Measurements from ENCODE around the gene HOXB4.

The HOXB4 gene

DNA sequence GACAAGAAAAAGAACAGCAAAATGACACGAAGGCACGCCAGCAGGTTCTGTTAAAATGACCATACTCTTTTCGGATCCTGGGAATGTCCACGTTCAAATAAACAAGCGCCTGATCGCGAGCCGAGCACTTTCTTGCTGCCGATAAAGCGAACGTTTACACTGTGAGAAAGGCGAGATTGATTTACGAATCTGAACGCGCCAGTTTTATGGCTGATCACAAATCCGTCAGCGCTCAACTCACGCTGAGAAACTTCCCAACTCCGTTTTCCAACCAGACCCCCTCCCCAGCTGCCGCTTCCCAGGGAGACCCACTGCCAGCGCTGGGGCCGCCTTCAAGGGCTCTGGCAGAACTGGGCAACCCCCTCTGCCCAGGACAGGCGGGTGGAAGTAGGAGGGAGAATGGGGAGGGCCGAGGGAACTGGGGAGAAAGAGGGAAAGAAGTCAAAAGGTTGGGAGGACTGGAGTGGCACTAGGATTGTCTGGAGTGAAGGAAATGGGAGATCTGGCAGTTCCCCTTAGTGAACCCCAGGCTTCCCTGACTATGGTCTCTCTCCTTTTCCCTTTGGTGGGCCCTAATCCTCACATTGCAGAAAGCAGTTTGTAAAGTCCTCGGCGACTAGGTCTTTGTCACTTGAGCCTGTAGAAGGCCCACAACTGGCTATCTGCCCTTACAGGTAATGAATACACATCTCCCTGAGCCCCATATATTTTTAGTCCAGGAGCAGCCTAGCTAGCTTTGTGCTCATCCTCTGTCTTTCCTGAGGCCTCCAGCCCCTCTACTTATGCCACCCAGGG, 6.9 kb downstream of the HOXB4 start:
- DNase-seq = no peak

DNA sequence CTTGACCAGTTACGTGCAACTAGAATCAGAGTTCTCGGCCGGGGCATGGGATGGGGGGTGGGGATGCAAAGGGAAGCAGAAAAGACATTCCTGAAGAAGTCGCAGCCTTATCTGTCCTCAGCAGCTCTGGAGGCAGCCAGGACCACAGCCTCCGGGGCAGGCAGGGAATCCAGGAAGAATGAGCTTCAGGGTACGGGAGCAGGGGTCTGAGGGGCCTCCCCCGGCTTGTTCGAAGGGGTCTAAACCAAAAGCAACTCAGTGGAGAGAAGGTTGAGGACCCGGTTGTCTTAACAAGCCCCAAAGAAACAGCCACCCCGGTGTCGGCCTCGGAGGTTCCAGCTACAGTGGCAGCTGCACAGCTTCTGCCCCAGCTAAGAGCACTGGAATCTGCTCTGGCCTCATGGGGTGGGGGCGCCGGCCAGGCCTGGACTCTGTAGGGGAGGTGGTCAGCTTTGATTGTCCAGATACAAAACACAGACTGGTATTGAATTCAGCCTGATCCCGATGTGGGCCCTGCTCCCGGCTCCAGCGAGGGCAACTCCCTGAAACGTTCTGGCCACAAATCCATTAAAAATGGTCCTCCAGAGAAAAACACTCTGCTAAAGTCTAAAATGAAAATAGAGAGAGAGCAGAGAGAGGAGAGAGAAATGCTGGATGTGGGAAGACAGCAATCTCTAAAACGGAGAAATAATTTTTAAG, 7.7 kb downstream of the HOXB4 start:
- DNase-seq = no peak

DNA sequence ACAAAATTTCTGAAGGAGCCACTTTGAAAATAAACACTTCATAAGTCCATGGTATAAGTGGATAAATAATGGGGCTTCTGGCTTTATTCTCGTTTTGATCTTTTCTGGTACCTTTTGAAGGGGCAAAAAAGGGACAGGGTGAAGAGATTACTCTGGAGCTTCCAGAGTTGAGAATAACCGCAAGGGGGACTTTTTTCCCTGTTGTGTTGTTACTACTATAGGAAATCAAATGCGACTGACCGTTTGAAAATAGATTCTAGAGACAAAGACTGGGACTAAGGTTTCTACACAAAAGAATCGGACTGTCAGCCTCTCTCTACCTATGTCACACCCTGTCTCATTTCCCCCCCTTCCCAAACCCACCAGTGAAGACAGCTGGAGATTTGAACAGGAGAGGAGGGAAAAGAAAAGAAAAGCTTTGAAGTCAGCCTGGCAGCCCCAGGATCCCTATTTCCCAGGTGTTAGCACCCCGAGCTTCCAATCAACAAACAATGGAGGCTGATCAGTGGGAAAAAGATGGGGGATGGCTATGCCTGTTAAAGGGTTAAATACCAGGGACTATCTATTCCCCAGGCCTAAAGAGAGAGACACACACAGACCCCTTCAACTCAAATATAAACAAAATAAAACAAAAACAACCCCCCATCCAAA, 8.4 kb downstream of the HOXB4 start:
- DNase-seq = no peak

DNA sequence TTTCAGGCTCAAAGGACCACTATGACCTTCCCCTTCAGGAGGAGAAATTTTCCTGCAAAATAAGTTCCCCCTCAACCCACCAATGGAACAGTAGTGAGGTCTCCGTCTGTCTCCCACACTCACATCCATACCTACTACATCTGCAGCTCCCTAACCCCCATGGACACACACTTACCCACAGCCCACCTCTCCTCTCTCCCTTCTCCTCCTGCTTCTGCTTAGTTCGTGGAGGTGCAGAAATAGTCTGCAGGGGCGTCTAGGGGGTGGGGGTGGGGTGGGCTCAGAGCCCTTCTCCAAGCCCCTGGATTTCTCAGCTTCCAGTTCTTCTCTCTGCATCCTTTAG, 8.9 kb downstream of the HOXB4 start:
- no peak for DNase-seq

DNA sequence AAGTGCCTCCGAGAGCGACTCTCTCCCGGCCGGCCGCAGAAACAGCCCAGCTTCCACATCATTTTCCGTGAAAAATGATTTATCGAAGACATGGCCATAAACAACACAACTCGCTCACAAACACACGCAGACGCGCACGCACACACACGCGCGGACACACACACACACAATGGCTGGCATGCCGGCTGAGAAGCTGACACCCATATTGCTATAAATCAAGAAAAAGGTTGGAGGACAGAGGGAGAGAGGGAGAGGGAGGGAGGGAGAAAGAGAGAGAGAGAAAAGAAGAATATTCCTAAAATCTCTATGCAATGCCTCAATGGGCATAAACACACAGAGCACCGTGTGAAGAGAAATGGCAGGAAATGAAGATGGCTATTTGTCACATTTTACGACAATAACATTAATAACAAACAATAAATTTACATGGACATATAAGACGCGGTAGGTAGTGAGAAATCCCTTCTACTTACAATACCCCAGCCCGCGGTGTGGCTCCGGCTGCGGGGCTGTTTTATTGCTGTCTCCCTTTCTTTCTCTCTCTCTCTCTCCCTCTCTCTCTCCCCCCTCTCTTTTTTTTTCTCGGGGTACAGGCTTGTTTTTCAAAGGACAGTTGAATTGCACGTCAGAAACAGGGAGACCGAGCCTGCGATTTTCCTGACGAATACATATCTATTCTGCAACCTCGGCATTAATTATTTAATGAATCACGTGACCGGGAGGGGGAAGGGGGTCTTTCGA, 9.5 kb downstream of the HOXB4 start:
- DNase-seq = no peak

DNA sequence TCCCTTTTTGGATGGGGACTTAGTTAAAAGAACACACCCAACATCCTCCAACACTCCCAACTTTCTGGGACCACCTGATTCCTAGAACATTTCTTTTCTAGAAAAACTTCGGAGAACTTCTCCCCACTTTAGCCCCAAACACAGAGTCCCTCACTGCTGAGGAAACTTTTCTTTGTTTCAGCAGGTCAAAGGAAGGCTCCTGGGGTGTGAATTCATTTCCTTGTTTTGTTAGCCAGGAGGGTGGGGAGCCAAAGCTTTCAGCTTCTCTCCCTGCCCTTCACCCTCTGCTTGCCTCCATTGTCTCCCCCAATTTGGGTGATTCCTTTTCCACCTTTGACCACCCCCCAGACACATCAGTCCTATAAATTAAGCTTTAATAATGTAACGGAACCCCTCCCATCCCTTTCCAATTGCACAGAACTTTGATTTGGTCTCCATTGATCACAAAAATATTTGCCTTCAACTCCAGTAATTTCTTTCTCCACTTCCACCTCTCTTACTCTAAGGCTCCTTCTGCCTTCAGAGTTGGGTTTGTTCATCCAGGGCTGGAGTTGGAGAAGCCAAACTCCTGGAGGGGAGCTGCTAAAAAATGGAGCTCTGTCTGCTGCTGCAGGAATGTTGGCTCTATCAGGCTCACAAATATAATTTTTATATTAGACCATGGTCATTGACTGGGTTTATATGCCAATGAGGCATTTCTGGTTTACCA, 10.3 kb downstream of the HOXB4 start:
- DNase-seq = no peak

DNA sequence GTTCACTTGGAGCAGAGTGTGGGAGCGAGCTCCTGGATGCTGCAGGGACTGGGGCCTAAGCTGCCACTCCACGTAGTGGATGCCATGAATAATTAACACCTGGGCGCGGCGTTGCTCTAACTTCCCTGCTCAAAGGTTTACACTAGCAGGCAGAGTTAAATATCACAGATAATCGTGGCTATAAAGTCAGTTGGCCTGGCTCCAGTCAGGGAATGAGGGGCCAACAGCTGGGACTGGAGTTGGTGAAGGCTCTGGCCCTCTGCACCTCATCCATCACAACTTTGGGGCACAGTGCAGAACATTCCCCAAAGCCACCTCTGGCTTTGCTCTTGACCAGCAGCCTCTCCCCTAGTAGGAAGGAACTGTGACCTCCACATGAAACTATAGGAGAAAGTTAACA, 10.9 kb downstream of the HOXB4 start:
- DNase-seq = no peak

DNA sequence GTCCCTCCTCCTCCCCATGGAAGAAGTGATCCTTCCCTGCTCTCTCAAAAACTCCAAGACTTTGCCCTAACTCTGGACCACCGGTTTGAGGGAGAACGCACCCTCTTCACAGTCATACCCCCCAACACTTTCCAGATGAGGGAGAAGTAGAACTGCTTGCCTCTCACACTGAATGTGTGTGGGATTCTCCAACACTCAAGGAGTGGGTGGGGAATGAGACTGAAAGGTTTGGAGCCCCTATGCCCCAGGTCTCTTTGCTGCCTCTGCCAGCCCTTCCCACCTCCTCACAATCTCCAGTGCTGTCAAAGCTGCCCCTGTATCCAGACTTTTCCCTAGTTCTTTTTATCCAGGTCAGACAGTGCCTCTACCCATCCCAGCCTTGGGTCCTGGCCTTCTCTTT, 11.4 kb downstream of the HOXB4 start:
- no peak for DNase-seq

DNA sequence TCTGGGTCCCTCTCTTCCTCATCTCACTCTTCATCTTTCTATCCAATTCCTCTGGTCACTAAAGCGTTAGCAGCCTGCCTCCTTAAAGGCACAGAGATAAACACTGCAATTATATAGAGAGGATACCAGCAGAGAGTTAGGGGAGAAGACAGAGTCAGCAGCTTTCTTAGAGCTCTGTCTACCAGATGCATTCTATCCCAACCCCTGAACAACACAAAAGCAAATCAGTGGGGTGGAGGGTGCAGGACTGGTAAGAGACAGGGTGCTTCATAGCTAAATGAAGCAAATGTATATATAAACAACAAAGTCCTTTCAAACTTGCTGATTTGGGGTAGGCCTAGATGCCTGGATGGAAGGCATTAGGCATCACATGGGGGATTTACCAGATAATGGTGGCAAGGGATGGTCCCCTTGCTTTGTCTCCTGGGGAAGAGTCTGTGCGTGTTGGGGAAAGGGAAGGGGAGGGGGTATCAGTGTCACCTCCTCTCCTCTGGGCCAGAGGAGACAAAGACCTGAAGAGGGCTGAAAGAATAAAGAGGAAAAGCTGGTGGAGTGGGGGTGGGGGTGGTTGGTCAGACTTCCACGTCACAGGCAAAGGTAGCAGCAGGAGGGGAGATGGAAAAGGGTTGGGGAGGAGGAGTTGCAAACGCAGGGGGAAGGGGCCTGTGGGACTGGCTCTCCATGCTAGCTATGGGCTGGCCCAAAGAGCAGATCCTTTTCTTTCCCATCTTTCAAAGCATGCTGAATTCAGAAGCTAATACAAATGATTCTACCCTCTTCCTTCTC, 12.0 kb downstream of the HOXB4 start:
- DNase-seq = no peak

DNA sequence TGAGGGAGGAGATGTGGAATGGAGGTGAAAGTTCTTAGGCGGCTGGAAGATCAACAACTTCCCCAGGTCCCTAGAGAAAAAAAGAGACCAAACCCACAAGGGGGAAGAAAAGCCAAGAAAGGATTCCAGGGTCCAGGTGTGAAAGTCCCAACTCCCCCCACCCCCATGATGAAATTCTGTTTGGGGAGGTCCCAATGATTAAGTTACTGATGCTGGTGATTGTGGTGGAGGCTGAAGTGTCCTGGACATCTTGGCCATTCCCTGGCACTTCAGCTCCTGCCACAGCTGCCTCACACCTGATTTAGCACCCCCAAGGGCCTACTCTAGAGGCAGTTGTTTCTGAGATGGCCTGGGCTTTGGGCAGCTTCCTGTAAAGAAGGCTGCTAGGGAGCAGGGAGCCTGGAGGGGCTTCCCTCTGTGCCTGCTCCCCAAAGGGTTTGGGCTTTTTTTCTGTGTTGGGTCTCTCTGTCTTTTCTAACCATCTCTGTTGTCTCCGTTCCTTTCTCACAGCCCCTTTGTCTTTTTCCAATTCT, 13.1 kb downstream of the HOXB4 start:
- DNase-seq = no peak

DNA sequence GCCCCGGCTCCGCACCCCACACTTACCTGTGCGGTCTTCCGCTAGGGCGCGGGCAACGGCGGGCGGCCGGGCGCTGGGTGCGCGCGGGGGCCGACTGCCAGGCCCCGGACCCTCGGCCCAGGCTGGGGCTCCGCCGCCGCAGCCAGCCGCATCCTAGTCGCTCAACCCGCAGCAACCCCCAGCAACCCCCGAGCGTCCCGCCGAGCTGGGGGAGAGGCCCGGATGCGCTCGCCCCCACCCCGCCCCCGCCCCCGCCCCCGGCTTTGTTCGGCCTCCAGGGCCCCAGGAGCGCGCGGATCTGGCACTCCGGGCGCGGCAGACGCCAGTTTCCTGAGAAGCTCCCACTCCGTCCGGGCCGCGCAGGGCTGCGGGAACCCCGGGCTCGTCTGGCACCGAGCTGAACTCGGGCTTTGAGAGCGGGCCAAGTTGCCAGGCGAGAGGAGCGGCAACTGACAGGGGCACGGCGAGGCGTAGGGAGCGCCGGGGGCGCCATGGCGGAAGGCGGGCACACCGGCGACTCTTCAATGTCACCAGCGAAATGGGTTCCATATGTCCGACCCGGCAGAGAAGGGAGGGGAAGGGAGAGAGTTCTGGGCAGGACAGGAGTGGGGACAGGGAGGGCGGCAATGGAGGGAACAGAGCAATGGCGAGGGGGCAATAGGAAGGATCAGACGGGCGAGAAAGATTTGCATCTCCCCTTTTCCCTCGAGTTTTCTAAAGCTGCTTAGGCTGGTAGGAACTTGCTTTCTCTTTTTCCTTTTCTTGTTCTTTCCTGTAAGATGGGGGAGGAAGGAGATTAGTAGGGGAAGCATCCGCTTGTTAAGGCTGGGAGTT, 13.7 kb downstream of the HOXB4 start:
- DNase-seq = no peak

DNA sequence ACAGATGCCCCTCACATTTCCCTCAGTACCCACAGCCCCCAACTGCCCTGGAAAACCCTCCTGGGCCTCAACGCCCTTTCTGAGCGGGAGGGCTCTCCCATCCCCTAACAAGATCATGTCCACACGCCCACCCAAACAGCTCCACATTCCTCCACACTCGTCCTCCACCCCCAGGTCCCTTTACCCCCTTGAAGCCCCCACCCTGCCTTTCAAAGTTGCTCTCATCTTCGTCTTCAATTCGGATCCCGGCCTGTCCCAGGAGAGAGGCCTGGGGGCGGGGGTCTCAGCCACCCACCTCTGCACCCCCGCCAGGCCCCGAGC, 14.3 kb downstream of the HOXB4 start:
- no peak for DNase-seq

DNA sequence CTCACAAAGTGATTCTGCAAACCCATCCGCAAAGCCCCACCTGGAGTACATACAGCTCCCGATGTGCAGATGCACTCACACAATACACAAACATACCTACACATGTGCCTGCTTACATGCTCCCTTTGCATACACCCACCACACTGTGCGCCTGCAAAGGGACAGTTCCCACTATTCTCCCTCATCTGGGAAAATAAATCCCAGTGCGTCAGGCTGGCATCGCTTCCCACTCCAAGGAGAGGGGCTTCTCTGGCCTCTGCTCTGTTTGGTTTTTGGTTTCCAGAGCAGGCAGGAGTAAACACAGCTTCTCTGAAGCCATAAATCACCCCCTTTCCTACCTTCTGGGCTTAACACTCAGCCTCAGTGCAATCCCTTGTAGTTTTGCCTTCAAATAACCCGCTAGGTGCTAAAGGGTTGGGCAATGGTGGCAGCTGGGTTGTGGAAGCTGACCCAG, 14.7 kb downstream of the HOXB4 start:
- DNase-seq = no peak

DNA sequence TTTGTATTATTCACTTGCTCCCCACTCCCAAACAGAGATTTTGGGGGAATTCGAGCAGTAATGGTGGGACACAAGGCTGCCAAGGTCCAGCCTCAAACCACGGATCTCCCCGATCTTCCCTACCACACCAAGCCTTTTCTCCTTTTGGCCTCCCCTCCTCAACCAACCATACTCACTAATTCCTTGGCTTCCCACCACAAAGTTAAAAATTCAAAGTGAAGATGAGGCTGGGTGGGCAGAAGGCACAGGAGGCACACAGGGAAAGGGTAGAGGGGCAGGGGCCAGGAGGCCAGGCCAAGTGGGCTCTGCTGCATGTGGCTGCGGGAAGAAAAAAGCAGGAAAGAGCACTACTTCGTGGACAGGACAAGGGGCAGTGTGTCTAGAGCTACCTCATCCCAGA, 15.2 kb downstream of the HOXB4 start:
- DNase-seq = no peak

DNA sequence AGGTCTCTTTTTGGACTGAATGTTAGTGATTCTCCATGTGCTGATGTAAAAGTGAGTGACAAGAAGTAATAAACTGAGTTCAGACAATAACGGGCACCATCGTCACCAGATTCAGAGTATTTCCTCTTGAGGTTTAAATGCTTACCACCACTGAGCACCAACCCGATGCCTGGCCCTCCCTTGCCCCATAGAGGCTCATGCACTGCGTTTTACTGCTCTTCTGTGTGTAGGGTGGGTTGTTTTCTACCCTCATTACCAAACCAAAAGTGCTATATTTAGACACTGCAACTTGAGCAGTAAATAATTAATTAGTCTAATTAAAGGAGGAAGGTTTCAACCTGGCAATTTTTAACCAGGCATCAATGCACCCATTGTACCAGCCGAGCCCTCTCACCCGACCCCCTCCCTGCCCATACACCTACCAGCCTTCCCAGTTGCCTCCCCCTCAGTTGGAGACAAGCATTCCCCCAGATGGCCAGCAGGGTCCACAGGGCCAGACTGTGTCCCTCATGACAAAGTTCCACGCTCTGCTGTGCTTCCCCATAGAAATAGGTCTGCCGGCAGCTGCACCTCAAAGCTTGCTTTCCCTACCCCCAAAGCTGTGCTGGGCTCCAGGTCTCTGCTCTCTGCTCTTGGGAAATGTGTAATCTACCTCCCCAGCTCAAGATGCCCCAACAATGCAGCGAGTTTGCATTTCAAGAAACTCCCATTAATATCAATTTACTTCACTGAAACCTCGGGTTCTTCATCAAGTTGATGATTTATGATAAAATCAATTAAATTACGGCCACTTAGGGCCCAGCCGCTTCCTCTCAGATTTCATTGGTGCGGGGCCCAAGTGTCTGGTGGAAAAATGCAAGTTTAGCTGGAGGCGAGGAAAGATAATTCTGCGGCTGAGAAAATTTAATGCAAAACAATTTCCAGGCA, 16.0 kb downstream of the HOXB4 start:
- DNase-seq = no peak

DNA sequence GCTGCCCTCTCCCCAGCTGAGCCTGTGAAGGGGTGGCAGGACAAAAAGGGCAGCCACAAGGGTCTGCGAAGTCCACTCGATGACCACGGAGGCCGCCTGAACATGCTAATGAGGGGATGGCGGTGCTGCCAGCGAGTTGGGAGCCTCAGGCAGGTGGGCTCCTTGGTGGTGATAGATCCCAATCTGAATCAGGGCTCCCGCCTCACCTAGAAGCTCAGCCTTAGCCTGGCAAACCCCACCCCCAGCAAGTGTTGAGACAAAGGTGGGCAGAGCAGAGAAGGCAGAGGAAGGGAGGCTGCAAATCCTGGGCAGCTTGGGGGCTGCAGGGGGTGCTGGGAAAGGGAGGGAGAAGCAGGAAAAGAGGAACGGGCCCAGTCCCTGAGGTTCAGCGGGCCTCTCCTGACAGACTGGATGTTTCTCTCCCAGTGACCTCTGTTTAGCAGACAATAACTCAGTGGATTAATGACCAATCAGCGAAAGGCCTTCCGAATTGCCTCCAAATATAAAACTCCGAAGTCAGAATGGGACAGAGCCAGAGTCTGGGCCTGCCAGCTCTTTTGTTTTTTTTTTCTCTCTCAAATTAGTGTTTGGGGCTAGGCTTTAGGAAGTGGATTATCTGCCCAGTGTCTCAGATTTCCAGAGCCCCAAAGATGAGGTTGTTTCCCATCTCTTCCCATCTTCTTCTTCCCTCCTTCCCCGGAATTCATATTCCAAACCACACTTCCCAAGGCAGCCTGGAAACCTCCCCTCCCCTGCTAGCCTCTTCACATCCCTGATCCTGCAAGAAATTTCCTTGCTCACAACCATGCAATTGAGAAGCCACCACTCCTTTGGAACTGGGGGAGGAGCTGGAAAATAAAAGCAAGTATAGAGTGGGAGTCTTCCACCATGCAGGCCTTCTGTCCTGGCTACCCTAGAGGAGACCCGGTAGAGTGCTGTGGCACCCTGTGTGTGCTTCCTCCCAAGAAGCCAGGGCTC, 18.0 kb downstream of the HOXB4 start:
- no peak for DNase-seq

DNA sequence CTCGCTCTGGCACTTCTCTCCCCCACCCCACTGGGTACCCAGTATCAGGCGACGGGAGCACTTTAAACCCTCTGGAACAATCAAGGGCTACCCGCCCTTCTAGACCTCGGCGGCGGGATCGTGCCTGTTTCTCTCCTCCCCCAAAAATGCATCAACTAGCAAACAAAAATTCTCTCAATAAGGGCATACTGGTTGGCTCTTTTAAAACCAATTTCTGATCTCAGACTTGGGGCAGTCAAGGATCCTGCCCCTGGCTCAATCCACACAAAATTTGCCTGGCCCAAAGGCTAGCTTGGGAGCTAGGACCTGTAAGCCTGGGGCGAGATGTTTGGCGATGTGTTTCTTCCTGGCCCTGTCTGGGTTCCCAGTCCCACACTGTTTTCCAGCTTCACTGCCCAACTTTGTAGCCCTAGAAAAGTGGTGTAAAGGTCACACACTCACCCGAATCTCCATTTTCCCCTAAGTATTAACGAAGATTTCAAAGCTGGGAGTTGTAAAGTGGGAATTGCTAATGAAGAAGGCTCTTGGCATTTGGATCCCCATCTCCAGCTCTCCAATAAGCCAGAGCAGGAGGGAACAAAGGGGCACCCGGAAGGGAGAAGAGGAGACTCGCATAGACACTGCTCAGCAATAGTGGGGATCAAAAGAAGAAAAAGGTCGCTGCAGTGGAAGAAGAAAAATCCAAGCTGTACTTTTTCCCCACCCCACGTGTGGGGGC, 18.9 kb downstream of the HOXB4 start:
- DNase-seq = no peak

DNA sequence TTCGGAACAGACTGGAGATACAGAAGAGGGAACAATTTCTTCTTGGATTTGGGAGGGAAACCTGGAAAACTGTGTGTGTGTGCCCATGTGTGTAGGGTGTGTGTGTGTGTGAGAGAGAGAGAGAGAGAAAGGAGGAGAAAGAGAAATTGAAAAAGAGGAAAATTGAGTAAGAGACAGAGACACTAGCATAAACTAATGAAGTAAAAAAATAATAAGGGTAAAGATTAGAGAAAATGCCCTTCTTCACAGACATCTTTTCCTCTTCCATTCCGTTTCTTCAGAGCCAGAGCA, 19.4 kb downstream of the HOXB4 start:
- DNase-seq = no peak
